Activated B cell treated with CpG ODN at 0.5 μM for 24 hours (primary cell): ENCODE data around the gene TMEM119. TPM values are rescaled to one million over a fixed set of nuclear protein-coding genes. Genes with fewer than 3 reads are reported as not detected.

ENCODE experiments used
- ATAC-seq: fragments of 200-7000 bp; cut with Tn5 transposase; one replicate; pipeline ENCODE4 v1.10.0; 2021; ENCODE audit warnings: low read depth, mild to moderate bottlenecking, moderate library complexity
- CTCF ChIA-PET: fragments of 350-600 bp; sonication (Branson Sonifier 250); formaldehyde crosslinking; loops from one replicate; lab custom pipeline; 2021; ENCODE audit warnings: antibody characterized with exemption; lab: Charles Lee
- POLR2A ChIA-PET: fragments of 350-600 bp; sonication (Branson Sonifier 250); formaldehyde crosslinking; loops from one replicate; lab custom pipeline; 2021; ENCODE audit warnings: antibody characterized with exemption; lab: Charles Lee
- DNase-seq: peaks from one replicate; pipeline ENCODE4 v3.0.0; 2022
- H3K27ac Mint-ChIP-seq: one replicate; pipeline ENCODE4 v1.8.0; 2020; ENCODE audit warnings: mixed read lengths
- H3K27me3 Mint-ChIP-seq: one replicate; pipeline ENCODE4 v1.8.0; 2021; ENCODE audit warnings: mixed read lengths
- H3K36me3 Mint-ChIP-seq: one replicate; pipeline ENCODE4 v1.8.0; 2021; ENCODE audit warnings: low read depth, mixed read lengths
- H3K4me1 Mint-ChIP-seq: one replicate; pipeline ENCODE4 v1.8.0; 2021; ENCODE audit warnings: mixed read lengths
- H3K4me3 Mint-ChIP-seq: one replicate; pipeline ENCODE4 v1.8.0; 2020; ENCODE audit warnings: mild to moderate bottlenecking, mixed read lengths
- H3K9me3 Mint-ChIP-seq: one replicate; pipeline ENCODE4 v1.8.0; 2020; ENCODE audit warnings: mixed read lengths
- intact Hi-C: fragments of 100-400 bp; cut with micrococcal nuclease; formaldehyde crosslinking; loops from one replicate; pipeline ENCODE4 v1.15.1; 2024
- total RNA-seq: library from RNA; stranded (reverse); gene quantifications from 2 replicates; pipeline ENCODE4 v1.2.3, GENCODE V29; 2022
- TF ChIP-seq, protein P1 (sequence below): fragments of 200-600 bp; IDR thresholded peaks from one replicate; pipeline ENCODE4 v1.8.0; 2022; ENCODE audit warnings: antibody characterized with exemption, mild to moderate bottlenecking

The TMEM119 gene
- total RNA-seq, 1 donor from 2014 or later, result not detected

DNA sequence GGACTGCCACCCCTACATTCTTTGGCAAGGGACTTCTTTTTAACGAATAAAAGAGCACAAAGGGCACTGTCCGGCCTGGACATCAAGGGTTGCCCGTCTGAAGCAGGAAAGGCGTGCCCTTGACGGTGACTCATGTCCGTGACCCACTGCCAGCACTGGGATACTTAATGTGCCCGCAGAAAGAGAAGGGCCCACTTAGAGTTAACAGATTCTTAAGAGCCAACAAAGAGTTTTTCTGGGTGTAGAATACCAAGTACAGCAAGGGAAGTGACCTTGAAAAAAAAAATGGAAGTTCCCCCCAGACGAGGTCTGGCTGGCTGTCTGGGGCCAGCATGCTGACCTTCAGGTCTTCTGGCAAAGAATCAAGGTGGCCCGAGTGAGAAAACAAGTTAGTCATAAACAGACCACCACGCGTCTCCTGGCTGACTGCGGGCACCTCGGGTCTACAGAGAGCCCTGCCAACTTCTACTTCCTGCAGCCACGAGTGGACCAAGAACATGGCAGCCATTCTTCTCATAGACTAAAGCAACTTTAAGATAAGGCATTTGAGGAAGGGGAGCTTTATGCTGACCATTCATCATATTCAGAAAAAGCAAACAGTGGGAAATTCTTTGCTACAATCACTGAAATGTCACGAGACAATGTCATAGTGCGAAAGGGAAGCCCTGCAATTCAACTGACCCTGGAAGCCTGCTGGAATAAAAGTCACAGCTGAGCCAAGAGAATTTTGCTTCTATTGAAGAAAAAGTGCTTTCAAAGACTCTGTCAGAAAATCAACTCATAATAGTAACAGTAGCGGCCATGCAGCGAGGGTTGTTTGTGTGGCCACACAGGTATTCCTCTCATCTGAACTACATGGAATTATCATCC lies 46.3 kb upstream of the TMEM119 start:
- ChIA-PET POLR2A (interaction anchor here (0.8 to 14.3 kb wide), 2 partner anchors 9 to 83 kb away, joined by 3 to 118 read pairs; partner anchors contain the start of genes ISCU and SART3), CTCF (interaction anchor here (2.4 kb wide), 1 partner anchor 20 kb away, joined by 10 read pairs; no protein-coding TSS in a partner anchor)
- H3K4me1 Mint-ChIP-seq, result peaks cover 80% of the 10 kb centered on the region
- no peak overlapping the region for H3K4me3 Mint-ChIP-seq
- peaks cover 55% of the 10 kb centered on the region for H3K36me3 Mint-ChIP-seq
- no peak for DNase-seq
- ATAC-seq, result no peak
- H3K9me3 Mint-ChIP-seq, result no peaks in the 10 kb centered on the region
- H3K27ac Mint-ChIP-seq, result peak overlapping the region; percentile 30
- intact Hi-C loops, result no loop called here
- H3K27me3 Mint-ChIP-seq, result no peaks in the 10 kb centered on the region
- TF ChIP-seq, protein P1, sequence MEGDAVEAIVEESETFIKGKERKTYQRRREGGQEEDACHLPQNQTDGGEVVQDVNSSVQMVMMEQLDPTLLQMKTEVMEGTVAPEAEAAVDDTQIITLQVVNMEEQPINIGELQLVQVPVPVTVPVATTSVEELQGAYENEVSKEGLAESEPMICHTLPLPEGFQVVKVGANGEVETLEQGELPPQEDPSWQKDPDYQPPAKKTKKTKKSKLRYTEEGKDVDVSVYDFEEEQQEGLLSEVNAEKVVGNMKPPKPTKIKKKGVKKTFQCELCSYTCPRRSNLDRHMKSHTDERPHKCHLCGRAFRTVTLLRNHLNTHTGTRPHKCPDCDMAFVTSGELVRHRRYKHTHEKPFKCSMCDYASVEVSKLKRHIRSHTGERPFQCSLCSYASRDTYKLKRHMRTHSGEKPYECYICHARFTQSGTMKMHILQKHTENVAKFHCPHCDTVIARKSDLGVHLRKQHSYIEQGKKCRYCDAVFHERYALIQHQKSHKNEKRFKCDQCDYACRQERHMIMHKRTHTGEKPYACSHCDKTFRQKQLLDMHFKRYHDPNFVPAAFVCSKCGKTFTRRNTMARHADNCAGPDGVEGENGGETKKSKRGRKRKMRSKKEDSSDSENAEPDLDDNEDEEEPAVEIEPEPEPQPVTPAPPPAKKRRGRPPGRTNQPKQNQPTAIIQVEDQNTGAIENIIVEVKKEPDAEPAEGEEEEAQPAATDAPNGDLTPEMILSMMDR, result no peak

DNA sequence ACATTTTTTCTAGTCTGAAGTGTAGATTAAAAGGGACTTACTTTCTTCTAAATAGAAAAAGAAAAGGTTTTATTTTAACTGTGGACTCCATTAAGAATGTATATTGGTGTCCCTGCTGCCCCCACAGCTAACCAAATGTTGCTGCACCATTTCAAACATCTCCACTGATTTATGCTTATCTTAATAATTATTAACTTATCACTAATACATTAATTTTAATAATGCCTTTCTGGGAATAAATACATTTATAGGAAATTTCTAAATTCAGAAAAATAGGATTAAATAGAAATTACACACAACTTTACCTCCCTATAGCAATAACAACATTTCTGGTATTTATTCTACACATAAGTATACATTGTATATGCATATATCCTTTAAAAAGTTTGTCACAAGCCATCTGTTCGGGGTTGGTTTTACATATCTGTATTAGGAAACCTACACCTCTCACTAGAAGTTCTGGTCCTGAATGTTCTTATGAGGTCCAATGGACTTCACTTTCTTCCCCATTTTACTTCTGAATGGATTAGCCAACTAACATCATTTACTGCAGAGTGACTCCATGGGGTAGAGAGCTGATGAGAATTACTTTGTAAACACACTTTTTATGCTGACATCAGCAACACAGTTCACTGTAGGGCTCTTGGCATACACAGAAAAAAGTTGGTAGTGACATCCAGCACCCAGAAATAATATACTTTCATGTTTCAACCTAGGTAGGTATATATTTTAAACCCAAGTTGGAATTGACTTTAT lies 45.2 kb upstream of the TMEM119 start:
- DNase-seq (no peak), ATAC-seq (no peak)
- Mint-ChIP-seq H3K4me3 (no peak overlapping the region), H3K9me3 (no peaks in the 10 kb centered on the region), H3K27me3 (no peaks in the 10 kb centered on the region), H3K4me1 (peaks cover 90% of the 10 kb centered on the region), H3K27ac (peak overlapping the region; percentile 83), H3K36me3 (peaks cover 46% of the 10 kb centered on the region)
- CTCF ChIA-PET, result interaction anchor here (1.3 to 11.9 kb wide), 3 partner anchors 22 to 73 kb away, joined by 3 to 137 read pairs (median 8); no protein-coding TSS in a partner anchor
- intact Hi-C loops, result loop anchor here (1.0 kb wide), 1 partner anchor 10 kb away; the partner anchor contains the start of gene SELPLG
- TF ChIP-seq, protein P1, result no peak
- POLR2A ChIA-PET, result interaction anchor here (0.5 to 14.3 kb wide), 8 partner anchors 9 to 207 kb away, joined by 3 to 118 read pairs (median 8); partner anchors contain the start of genes ISCU, SART3 and SELPLG

- Mint-ChIP-seq H3K36me3 (peaks cover 39% of the 10 kb centered on the region), H3K9me3 (no peaks in the 10 kb centered on the region), H3K4me3 (peak overlapping the region; percentile 37), H3K27ac (peak overlapping the region; percentile 83), H3K4me1 (peaks cover 92% of the 10 kb centered on the region), H3K27me3 (no peaks in the 10 kb centered on the region)
- TF ChIP-seq, protein P1, result no peak
- intact Hi-C loops, result loop anchor here (1.0 kb wide), 1 partner anchor 9 kb away; the partner anchor contains the start of gene SELPLG
- DNase-seq (no peak), ATAC-seq (peak; percentile 41)
- POLR2A ChIA-PET, result interaction anchor here (0.7 to 14.3 kb wide), 9 partner anchors 9 to 208 kb away, joined by 3 to 118 read pairs (median 8); partner anchors contain the start of genes ISCU, SART3 and SELPLG
- CTCF ChIA-PET, result interaction anchor here (1.1 to 11.9 kb wide), 4 partner anchors 22 to 161 kb away, joined by 3 to 137 read pairs (median 6); no protein-coding TSS in a partner anchor
These were observed 44.5 kb upstream of the TMEM119 start for GRCh38 chr12:108642269-108642870.

DNA sequence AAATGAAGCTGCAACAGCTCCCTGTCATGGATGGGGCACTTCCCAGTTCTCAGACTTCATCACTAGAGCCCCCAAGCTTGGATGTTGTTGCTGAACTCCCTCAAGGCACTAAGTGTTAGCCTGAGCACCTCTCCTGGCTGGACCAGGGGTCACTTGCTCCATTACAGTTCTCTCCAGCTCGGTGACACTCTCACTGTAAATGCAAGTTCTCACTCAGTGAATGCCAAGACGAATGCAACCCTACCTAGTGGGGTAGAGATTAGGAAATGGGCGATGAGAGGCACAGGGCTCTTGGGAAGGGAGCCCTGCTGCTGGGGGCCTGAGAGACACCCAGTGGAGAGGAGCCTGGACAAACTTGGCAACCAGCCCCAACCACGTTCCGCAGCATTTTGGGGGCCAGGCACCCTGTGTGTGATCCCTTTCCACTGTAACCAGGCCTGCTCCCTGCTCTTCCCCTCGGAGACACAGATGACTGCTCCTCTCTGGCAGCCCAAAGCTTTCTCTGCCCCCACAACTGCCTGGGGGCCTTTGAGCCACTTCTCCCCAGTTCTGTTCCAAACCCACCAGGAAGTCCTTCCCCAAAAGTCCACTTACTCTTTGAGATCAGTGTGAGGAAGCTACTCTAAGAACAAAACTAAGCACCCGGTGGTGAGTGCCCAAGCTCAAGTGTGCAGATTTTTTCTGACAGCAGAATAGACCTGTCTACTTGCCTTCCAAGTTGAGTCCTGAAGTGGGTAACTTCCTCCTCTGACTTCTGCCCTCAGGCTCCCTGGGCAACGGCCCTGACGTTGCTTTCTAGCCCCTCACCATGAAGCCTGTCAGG lies 43.8 kb upstream of the TMEM119 start:
- intact Hi-C loops, result loop anchor here (1.0 kb wide), 1 partner anchor 8 kb away; the partner anchor contains the start of gene SELPLG
- peaks cover 36% of the 10 kb centered on the region for H3K36me3 Mint-ChIP-seq
- H3K27ac Mint-ChIP-seq, result peak overlapping the region; percentile 83
- peak overlapping the region; percentile 37 for H3K4me3 Mint-ChIP-seq
- ATAC-seq (peak; percentile 55), DNase-seq (no peak)
- no peaks in the 10 kb centered on the region for H3K27me3 Mint-ChIP-seq
- ChIA-PET POLR2A (interaction anchor here (0.6 to 14.3 kb wide), 12 partner anchors 9 to 209 kb away, joined by 3 to 118 read pairs (median 6); partner anchors contain the start of genes ISCU, SART3 and SELPLG), CTCF (interaction anchor here (0.6 to 11.9 kb wide), 7 partner anchors 9 to 161 kb away, joined by 3 to 137 read pairs (median 3); no protein-coding TSS in a partner anchor)
- H3K4me1 Mint-ChIP-seq, result peaks cover 95% of the 10 kb centered on the region
- H3K9me3 Mint-ChIP-seq, result no peaks in the 10 kb centered on the region
- TF ChIP-seq, protein P1, result no peak
